Islet precursor cell (in vitro differentiated cells): ENCODE data around the gene TEAD4.
"Not testable (repeated sequence)": the region's sequence is repeated elsewhere in the genome, so short reads cannot be mapped to it uniquely, and the experiment has no call there.

Experiments used
- DNase-seq: peaks from one replicate; pipeline ENCODE4 v3.0.0-alpha.2; 2018

TEAD4 gene

GRCh38 chr12:3054374-3054773 lies 95.2 kb downstream of the TEAD4 start:
- DNase-seq: peak; percentile 55

DNA sequence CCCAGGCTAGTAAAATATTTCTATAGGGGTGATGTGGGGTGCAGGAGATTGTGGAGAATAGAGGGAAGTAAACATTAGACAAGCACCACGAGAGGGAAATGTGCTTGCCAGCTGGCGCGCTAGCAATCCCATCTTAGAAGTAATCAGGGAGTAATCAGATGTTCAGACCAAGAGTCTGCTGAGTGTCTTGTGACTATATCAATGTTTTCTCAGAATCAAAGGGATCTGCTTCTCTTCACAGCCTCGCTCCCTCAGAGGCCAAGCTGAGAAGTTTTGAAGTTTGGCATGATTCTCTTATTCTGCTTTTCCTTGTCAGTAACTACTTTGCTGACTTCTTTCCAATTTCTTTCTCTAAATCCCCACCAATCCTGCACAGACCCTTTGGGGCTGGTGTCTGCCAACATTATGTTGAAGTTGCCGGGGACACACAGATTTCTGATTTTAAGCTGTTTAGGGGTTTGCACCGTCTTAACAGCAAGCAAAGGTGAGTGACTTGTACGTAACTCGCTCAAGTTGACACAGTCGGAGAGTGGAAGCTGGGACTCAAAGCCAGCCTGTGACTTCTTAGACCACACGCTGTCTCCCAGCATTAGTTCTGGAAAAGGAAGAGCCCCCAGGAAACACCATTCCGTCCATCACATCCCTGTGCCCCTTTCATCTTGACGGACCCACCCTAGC lies 96.0 kb downstream of the TEAD4 start:
- no peak for DNase-seq

GRCh38 chr12:3055704-3056467 lies 96.7 kb downstream of the TEAD4 start:
- peak; percentile 95 for DNase-seq

- no peak for DNase-seq
Observed at GRCh38 chr12:3061059-3061458, 101.9 kb downstream of the TEAD4 start.

DNA sequence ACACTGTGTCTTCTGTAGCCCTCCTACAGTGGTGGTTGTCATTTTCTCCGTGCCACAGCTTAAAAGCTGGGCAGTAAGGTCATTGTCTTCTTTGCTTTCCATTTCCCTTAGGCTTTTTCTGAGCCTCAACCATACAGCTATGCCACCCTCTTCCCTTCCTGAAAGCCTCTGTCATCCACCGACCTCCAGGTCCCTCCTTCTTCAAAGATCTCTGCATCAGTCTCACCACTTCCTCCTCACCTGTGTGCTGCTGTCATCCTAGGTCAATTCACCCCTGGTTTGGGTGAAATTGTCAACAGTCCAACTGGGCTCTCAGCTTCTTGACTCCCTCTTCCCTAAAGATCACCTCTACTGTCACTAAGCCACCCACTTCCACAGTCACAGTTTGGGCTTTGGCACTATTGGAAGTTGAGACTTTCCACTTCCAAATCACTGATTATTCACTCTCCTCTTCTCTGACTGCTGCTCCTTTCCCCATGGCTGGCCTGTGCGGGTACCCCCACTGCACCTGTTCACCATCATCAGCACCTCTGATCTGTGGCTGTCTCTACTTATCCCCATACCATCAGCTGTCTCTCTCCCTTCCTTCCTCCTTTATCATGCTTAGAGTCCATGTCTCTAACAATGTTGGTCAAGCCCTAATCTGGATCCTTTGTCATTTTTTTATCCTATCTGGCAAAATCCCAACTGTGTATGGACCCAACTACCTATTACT lies 102.5 kb downstream of the TEAD4 start:
- no peak for DNase-seq

DNA sequence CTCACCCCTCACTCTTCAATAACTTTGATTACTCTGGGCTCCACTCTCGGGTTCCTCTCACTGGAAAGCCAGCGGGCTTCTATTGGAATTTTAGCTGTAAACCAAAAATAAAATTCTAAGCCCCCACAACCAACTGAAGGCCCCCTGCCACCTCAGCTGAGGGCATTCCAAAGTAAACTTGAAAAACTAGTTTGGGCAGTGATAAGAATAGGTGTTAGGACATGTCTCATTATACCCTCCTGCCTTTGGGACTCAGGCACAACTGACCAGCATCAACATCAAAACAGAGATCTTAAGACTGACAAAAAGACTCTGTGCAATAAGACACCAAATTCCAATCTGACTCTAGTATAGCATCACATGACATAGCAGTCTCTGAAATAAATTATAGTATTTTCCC lies 106.1 kb downstream of the TEAD4 start:
- no peak for DNase-seq

- not testable (repeated sequence) for DNase-seq
Observed at GRCh38 chr12:3065846-3066245, 106.6 kb downstream of the TEAD4 start.

GRCh38 chr12:3069714-3070113 lies 110.5 kb downstream of the TEAD4 start:
- no peak for DNase-seq

DNA sequence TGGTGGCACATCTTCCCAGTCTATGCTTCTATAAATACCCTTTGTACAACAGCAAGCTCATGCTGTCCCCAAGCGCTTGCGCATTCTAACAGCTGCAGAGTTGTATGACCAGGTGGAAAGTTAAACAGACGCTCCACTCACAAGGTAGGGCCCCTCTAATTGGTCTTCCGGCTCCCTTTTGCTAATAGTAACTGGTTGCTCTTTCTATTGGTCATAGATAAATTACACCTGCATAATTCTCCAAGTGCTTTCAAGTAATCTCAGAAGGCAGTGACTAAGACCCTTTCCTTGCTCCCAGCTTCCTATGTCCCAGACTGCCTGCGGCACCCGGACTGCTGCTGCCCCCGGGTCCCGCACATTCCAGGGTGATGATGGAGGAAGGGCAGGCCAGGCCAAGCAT lies 111.9 kb downstream of the TEAD4 start:
- peak; percentile 97 for DNase-seq

DNA sequence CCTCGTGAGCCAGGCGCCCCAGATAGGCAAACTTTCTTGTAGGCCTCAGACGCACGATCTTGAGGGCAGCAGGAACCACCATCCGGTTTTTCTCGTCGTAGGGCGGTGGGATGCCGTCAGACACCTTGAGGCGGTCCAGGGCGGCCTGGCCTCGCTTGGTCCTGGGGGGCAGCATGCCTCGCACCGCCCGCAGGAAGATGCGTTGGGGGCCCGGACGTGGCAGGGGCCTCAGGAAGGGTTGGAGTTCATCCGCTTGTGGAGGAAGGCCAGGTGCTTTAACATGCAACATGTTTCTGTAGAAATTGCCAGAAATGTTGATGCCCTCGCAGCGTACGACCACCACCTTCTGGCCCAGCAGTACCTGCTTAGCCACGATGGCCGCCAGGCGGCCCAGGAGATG lies 112.5 kb downstream of the TEAD4 start:
- no peak for DNase-seq

GRCh38 chr12:3073438-3074250 lies 114.4 kb downstream of the TEAD4 start:
- peak; percentile 96 for DNase-seq

DNA sequence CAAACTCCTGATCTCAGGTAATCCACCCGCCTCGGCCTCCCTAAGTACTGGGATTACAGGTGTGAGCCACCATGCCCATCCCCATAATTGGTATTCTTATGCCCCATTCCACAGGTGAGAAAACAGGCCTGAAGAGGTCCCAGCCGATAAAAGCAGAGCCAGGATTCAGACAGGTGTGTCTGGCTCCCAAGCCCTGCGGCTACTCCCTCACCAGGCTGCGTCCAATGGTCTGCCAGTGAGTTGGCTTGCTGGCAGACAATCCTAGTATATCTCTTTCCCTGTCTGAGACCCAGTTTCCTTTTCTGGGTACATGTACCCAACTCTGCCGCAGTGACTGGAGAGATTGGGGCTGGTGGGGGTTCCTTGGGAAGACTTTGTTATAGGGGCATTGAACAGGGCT lies 116.1 kb downstream of the TEAD4 start:
- DNase-seq: no peak

- peak; percentile 89 for DNase-seq
Observed at GRCh38 chr12:3076730-3077571, 117.8 kb downstream of the TEAD4 start, which contains the start of gene TSPAN9. TSS of gene TSPAN9 (plus strand) at chr12:3077379. CDS start at chr12:3201194, 123,815 bp downstream.

GRCh38 chr12:3077572-3078081 lies 118.4 kb downstream of the TEAD4 start:
- no peak for DNase-seq

GRCh38 chr12:3078086-3078820 lies 119.1 kb downstream of the TEAD4 start:
- DNase-seq: peak; percentile 66

- no peak for DNase-seq
Observed at GRCh38 chr12:3081091-3081490, 121.9 kb downstream of the TEAD4 start.

DNA sequence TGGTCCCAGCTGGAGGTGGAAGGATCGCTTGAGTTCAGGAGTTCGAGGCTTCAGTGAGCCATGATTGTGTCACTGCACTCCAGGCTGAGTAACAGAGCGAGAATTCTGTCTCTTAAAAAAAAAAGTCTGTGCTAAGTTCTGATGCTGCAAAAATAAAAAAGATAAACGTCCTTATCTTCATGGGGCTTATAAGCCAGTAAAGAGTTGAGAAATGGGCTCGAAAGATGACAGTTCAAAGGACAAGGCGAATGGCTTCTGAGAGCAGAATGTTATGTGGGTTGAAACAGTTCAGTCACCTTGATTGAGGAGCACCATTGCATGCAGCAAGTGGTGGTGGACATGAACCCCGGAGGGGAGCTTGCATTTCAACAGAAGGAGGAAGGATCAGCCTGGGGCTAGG lies 122.7 kb downstream of the TEAD4 start:
- DNase-seq: no peak

- no peak for DNase-seq
Observed at GRCh38 chr12:3083241-3083920, 124.2 kb downstream of the TEAD4 start.

DNA sequence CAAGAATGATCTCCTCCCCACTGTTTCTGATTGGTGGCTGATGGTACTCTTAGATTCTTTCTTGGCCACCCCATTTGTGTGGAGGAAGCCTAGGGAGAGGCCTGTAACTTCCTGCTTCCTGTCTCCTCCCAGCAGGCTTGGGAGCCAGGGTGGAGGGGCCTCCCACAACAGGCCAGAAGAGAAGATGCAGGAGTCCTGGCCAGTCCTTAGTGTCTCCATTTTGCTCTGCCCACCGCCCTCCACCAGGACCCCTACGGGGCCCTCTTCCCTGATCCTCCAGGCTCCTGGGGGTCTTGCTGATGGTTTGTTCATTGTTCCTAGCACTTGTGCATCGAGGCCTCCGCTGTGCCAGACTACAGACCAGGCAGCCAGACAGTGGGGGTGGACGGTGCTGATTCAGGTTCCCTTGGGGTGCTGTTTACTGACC lies 124.7 kb downstream of the TEAD4 start:
- no peak for DNase-seq

DNA sequence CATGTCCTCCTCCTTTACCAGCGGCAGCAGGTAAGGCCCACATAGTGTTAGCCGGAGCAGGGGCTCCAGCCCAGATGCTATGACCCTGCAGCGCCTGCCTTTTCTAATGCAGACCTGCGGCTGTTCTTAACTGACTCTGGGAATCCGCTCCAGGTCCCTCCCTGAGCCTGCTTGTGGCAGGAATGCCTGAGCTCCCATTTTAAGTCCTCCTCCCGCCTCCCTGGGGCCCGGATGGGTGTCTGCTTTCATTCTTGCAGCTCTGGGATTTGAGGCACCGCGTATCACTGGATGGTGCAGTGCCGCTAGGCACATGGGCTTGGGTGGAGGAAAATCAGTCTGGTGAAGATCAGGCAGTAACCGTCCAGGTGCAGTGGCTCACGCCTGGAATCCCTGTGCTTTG lies 125.5 kb downstream of the TEAD4 start:
- peak; percentile 90 for DNase-seq
